CD4-positive, alpha-beta T cell (primary cell): ENCODE measurements around the gene SPP2. TPM values are rescaled to one million over a fixed set of nuclear protein-coding genes. Genes with fewer than 3 reads are reported as not detected.

Experiments
- ATAC-seq: fragments of 200-7000 bp; cut with Tn5 transposase; one replicate; pipeline ENCODE4 v1.10.0; 2022; ENCODE audit warnings: mild to moderate bottlenecking; ENCODE audit not compliant: poor library complexity
- CTCF ChIA-PET: fragments of 350-600 bp; sonication (Branson Sonifier 250); formaldehyde crosslinking; loops from one replicate; lab custom pipeline; 2021; ENCODE audit warnings: antibody characterized with exemption, inconsistent platforms; lab: Charles Lee
- POLR2A ChIA-PET: fragments of 350-600 bp; sonication (Branson Sonifier 250); formaldehyde crosslinking; loops from one replicate; lab custom pipeline; 2021; ENCODE audit warnings: antibody characterized with exemption, inconsistent platforms; lab: Charles Lee
- DNase-seq, 14 experiments: peaks; one replicate each; pipeline ENCODE4 v3.0.0-alpha.2; 2013 to 2020; ENCODE audit warnings: mixed read lengths in 2 of 14
- H3K27ac ChIP-seq, 2 donors: one replicate each; pipeline versions ENCODE4 v1.5.1 to v1.7.0; 2013; ENCODE audit warnings: low read length in 2 of 2, low read depth in 1 of 2, mild to moderate bottlenecking in 1 of 2
- H3K27me3 ChIP-seq, 2 experiments: 1 replicate in 1 of 2; 2 replicates in 1 of 2; pipeline versions ENCODE4 v1.6.1 to v1.7.0; 2013; ENCODE audit warnings: low read length in 2 of 2, control low read depth in 1 of 2, mild to moderate bottlenecking in 1 of 2, moderate library complexity in 1 of 2; ENCODE audit not compliant: insufficient read depth in 2 of 2, control insufficient read depth in 1 of 2
- H3K36me3 ChIP-seq: one replicate; pipeline ENCODE4 v1.6.1; 2013; ENCODE audit warnings: low read length, control low read depth; ENCODE audit not compliant: insufficient read depth
- H3K4me1 ChIP-seq: one replicate; pipeline ENCODE4 v1.6.1; 2013; ENCODE audit warnings: low read length, control low read depth; ENCODE audit not compliant: insufficient read depth
- H3K4me3 ChIP-seq: one replicate; pipeline ENCODE4 v1.5.1; 2013; ENCODE audit warnings: mild to moderate bottlenecking, low read length, moderate library complexity
- H3K9me3 ChIP-seq, 2 experiments: 1 replicate in 1 of 2; 2 replicates in 1 of 2; pipeline versions ENCODE4 v1.6.1 to v1.7.0; 2013; ENCODE audit warnings: low read length in 2 of 2, mild to moderate bottlenecking in 2 of 2, control low read depth in 1 of 2, moderate library complexity in 1 of 2; ENCODE audit not compliant: control insufficient read depth in 1 of 2, insufficient read depth in 1 of 2
- H3K27ac Mint-ChIP-seq: one replicate; pipeline ENCODE4 v1.8.0; 2020; ENCODE audit warnings: mixed read lengths
- H3K27me3 Mint-ChIP-seq: one replicate; pipeline ENCODE4 v1.8.0; 2021; ENCODE audit warnings: mixed read lengths
- H3K36me3 Mint-ChIP-seq: one replicate; pipeline ENCODE4 v1.8.0; 2021; ENCODE audit warnings: low read depth, mixed read lengths
- H3K4me1 Mint-ChIP-seq: one replicate; pipeline ENCODE4 v1.8.0; 2021; ENCODE audit warnings: low read depth, mixed read lengths
- H3K4me3 Mint-ChIP-seq: one replicate; pipeline ENCODE4 v1.8.0; 2020; ENCODE audit warnings: mild to moderate bottlenecking, mixed read lengths
- H3K9me3 Mint-ChIP-seq: one replicate; pipeline ENCODE4 v1.8.0; 2020; ENCODE audit warnings: mixed read lengths
- intact Hi-C, 2 experiments: fragments of 100-400 bp; cut with DNase I in 1 of 2; cut with micrococcal nuclease in 1 of 2; formaldehyde crosslinking; loops; one replicate each; pipeline versions ENCODE4 v1.15.1 to v1.9.0; 2023 to 2025; cut with DNase I, micrococcal nuclease
- total RNA-seq, 174 experiments: library from RNA in 2 of 174; stranded (reverse) in 2 of 174; gene quantifications; one replicate each; pipeline ENCODE4 v1.2.3 and lab custom pipeline; 2021 to 2026
- TF ChIP-seq, protein P1 (sequence below): fragments of 200-600 bp; IDR thresholded peaks from one replicate; pipeline ENCODE4 v1.8.0; 2022; ENCODE audit warnings: antibody characterized with exemption, mild to moderate bottlenecking

Gene SPP2
- total RNA-seq, 2 experiments from 2014 or later: not detected

DNA sequence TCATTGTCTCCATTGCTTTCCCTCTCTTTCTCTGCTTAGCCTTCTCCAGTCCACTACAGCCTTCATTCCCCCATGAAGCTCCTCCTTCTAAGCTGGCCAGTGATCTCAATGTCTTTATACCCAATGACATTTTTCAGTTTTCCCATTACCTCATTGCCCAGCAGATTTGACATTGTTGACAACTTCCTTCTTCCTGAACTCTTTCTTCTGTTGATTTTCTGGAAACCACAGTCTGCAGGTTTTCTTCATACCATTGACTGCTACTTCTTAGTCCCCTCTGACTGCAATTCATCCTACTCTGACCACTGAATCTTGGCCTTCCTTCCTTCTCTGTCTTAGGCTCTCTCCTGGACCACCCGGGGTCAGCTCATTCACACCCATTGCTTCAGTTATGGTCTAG lies 22.9 kb upstream of the SPP2 start:
- CTCF ChIA-PET: no interaction called here

DNA sequence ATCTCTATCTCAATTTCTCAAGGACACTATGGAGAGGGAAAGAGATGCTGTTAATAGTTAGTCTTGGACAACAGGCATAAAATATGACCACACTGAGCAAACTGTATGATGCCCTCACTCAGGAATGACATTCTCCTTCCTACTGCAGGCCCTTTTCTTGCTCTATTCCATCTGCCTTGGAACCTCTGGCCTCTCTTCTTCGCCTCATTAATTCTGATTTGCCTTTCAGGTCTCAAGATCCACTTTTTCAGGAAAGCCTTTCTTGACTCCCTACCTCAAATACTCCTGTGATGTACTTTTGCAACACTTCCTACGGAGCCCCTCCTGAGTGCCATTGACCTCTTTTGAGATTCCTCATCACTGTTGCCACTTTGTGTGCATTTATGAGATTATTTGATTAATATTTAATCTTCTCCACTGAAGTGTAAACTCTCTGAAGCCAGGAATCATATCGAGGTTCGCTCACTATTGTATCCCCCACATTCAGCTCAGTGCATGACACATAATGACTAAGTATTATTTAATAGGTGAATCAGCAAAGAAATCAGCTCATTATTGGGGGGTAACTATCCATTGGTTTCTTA lies 21.3 kb upstream of the SPP2 start:
- Histone ChIP-seq H3K4me3 (no peak overlapping the region), H3K27me3 (no peaks in the 10 kb centered on the region), H3K4me1 (peaks cover 75% of the 10 kb centered on the region), H3K36me3 (no peaks in the 10 kb centered on the region), H3K9me3 (peaks cover 3 to 17% of the 10 kb centered on the region in 2 experiments), H3K27ac (no peak overlapping the region)
- Mint-ChIP-seq H3K4me1 (peaks cover 62% of the 10 kb centered on the region), H3K27ac (no peak overlapping the region), H3K27me3 (peaks cover 4% of the 10 kb centered on the region), H3K4me3 (peak overlapping the region; percentile 22), H3K9me3 (peaks cover 6% of the 10 kb centered on the region), H3K36me3 (peaks cover 5% of the 10 kb centered on the region)
- no peak for DNase-seq
- CTCF ChIA-PET: no interaction called here
- TF ChIP-seq, protein P1, sequence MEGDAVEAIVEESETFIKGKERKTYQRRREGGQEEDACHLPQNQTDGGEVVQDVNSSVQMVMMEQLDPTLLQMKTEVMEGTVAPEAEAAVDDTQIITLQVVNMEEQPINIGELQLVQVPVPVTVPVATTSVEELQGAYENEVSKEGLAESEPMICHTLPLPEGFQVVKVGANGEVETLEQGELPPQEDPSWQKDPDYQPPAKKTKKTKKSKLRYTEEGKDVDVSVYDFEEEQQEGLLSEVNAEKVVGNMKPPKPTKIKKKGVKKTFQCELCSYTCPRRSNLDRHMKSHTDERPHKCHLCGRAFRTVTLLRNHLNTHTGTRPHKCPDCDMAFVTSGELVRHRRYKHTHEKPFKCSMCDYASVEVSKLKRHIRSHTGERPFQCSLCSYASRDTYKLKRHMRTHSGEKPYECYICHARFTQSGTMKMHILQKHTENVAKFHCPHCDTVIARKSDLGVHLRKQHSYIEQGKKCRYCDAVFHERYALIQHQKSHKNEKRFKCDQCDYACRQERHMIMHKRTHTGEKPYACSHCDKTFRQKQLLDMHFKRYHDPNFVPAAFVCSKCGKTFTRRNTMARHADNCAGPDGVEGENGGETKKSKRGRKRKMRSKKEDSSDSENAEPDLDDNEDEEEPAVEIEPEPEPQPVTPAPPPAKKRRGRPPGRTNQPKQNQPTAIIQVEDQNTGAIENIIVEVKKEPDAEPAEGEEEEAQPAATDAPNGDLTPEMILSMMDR: no peak
- intact Hi-C loops: loop anchor here in 1 of 2 experiments (5.0 kb wide), 1 partner anchor 37 kb away; no protein-coding TSS in a partner anchor
- no peak for ATAC-seq
- POLR2A ChIA-PET: no interaction called here

More for the DNA sequence above, 22.9 kb upstream of the SPP2 start:
- H3K36me3 ChIP-seq: no peaks in the 10 kb centered on the region
- H3K27me3 ChIP-seq: no peaks in the 10 kb centered on the region
- H3K27ac Mint-ChIP-seq: peak overlapping the region; percentile 2
- peaks cover 2% of the 10 kb centered on the region for H3K9me3 Mint-ChIP-seq
- POLR2A ChIA-PET: interaction anchor here (0.7 kb wide), 1 partner anchor 437 kb away, joined by 3 read pairs; no protein-coding TSS in a partner anchor
- peak overlapping the region; percentile 9 for H3K4me3 Mint-ChIP-seq
- no peaks in the 10 kb centered on the region for H3K36me3 Mint-ChIP-seq
- ATAC-seq (no peak), DNase-seq (peak in 1 of 14 experiments; percentile 11)
- no peak overlapping the region for H3K4me3 ChIP-seq
- peaks cover 55% of the 10 kb centered on the region for H3K4me1 Mint-ChIP-seq
- peaks cover 66% of the 10 kb centered on the region for H3K4me1 ChIP-seq
- no peaks in the 10 kb centered on the region for H3K27me3 Mint-ChIP-seq
- H3K27ac ChIP-seq: peak overlapping the region in 1 of 2 donors; percentile 4
- H3K9me3 ChIP-seq: peaks cover 1 to 11% of the 10 kb centered on the region in 2 experiments
- TF ChIP-seq, protein P1: no peak
- intact Hi-C loops: loop anchor here in 1 of 2 experiments (5.0 kb wide), 1 partner anchor 35 kb away; no protein-coding TSS in a partner anchor

DNA sequence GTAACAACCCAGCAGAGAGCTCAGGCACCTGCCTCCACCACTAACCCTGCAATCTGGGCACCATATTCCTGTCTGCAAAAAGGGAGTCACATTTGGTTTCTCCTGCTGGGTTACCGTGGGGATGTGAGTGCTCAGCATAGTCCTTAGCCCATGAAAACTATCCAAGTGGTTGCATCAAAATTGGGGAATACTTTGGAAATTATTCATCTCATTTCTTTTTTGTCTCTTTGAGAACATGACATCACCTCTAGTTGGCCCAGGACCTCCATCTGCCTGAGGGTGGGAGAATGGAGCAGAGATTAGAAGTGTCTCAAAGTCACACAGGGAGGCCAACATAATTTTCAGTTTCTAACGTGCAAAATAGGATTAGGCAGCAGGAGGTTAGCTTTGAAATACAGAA lies 19.3 kb upstream of the SPP2 start:
- TF ChIP-seq, protein P1: no peak
- no peak overlapping the region for H3K4me3 ChIP-seq
- intact Hi-C loops: no loop called here
- H3K4me1 ChIP-seq: peaks cover 59% of the 10 kb centered on the region
- Mint-ChIP-seq H3K4me1 (peaks cover 48% of the 10 kb centered on the region), H3K27me3 (peaks cover 4% of the 10 kb centered on the region), H3K4me3 (no peak overlapping the region), H3K9me3 (peaks cover 7% of the 10 kb centered on the region), H3K27ac (no peak overlapping the region), H3K36me3 (peaks cover 5% of the 10 kb centered on the region)
- peak overlapping the region in 1 of 2 donors; percentile 7 for H3K27ac ChIP-seq
- H3K27me3 ChIP-seq: no peaks in the 10 kb centered on the region
- CTCF ChIA-PET: no interaction called here
- peaks cover 11 to 19% of the 10 kb centered on the region in 2 experiments for H3K9me3 ChIP-seq
- no peaks in the 10 kb centered on the region for H3K36me3 ChIP-seq
- POLR2A ChIA-PET: interaction anchor here (0.6 to 1.0 kb wide), 2 partner anchors 9 to 10 kb away, joined by 3 to 4 read pairs; no protein-coding TSS in a partner anchor
- DNase-seq (no peak), ATAC-seq (no peak)
